Left lung (tissue), 10 donors: ENCODE data around the gene OR2G3. TPM values are rescaled to one million over a fixed set of nuclear protein-coding genes. Genes with fewer than 3 reads are reported as not detected.

Experiments used
- ATAC-seq: fragments of 200-7000 bp; cut with Tn5 transposase; one replicate; pipeline ENCODE4 v1.9.1; 2020; ENCODE audit warnings: moderate library complexity
- DNase-seq, 4 donors: peaks; one replicate each; pipeline ENCODE4 v3.0.0-alpha.2; 2013 to 2020
- H3K27ac ChIP-seq, 2 donors: fragments of 200-600 bp; sonication (generic) in 1 of 2; one replicate each; pipeline versions ENCODE4 v1.5.0 to v1.8.0; 2020 to 2021
- H3K27me3 ChIP-seq, 2 donors: fragments of 200-600 bp; sonication (generic) in 1 of 2; one replicate each; pipeline versions ENCODE4 v1.5.0 to v1.8.0; 2020 to 2021
- H3K36me3 ChIP-seq, 2 donors: fragments of 200-600 bp; sonication (generic) in 1 of 2; one replicate each; pipeline versions ENCODE4 v1.5.0 to v1.8.0; 2020 to 2021
- H3K4me1 ChIP-seq, 2 donors: fragments of 200-600 bp; one replicate each; pipeline ENCODE4 v1.8.0; 2021
- H3K4me3 ChIP-seq, 2 donors: fragments of 200-600 bp; sonication (generic) in 1 of 2; one replicate each; pipeline versions ENCODE4 v1.5.0 to v1.8.0; 2020 to 2021; ENCODE audit warnings: mild to moderate bottlenecking in 1 of 2
- H3K9me3 ChIP-seq, 2 donors: fragments of 200-600 bp; sonication (generic) in 1 of 2; one replicate each; pipeline versions ENCODE4 v1.5.0 to v1.8.0; 2020 to 2021
- CTCF ChIP-seq, 2 donors: fragments of 200-600 bp; sonication (generic) in 1 of 2; IDR thresholded peaks; one replicate each; pipeline versions ENCODE4 v1.5.0 to v1.8.0; 2021; ENCODE audit warnings: antibody characterized with exemption in 2 of 2
- intact Hi-C, 2 donors: fragments of 100-400 bp; cut with DNase I; formaldehyde crosslinking; loops; one replicate each; pipeline versions ENCODE4 v1.11.2 to v1.14.2; 2022
- polyA plus RNA-seq, 6 donors: library from polyadenylated mRNA; unstranded; fragments of 120-200 nt; gene quantifications; one replicate each; pipeline ENCODE4 v1.2.1, GENCODE V29; 2013; ENCODE audit not compliant: insufficient read length in 6 of 6
- total RNA-seq, 2 donors: library from RNA; stranded (reverse); fragmentation: NEBNext Ultra II Directional; extraction: Animal tissue kit (Norgen Biotek cat#: 25700); gene quantifications; one replicate each; pipeline ENCODE4 v1.2.1, GENCODE V29; 2021
- donor health status: DM: no; HTN: yes; CAD: no.
- donor health status: DM: no; HTN: no; CAD: no.

OR2G3 gene
- total and polyA plus RNA-seq, 8 donors, result not detected

GRCh38 chr1:247574664-247575063 is 30.7 kb upstream of the OR2G3 start:
- intact Hi-C loops, result no loop called here
- no peak for ATAC-seq

GRCh38 chr1:247576514-247576913 is 28.9 kb upstream of the OR2G3 start:
- no peaks in the 10 kb centered on the region for H3K9me3 ChIP-seq
- no peaks in the 10 kb centered on the region for H3K36me3 ChIP-seq
- H3K27me3 ChIP-seq, result no peaks in the 10 kb centered on the region
- ATAC-seq (no peak), DNase-seq (no peak)
- no peak overlapping the region for H3K27ac ChIP-seq
- TF ChIP-seq CTCF (IDR thresholded peaks at IDR 0.05), result peak in 1 of 2 donors; percentile 12
- H3K4me1 ChIP-seq, result no peaks in the 10 kb centered on the region
- intact Hi-C loops, result no loop called here
- no peak overlapping the region for H3K4me3 ChIP-seq

More at GRCh38 chr1:247574664-247575063, 30.7 kb upstream of the OR2G3 start:
- Histone ChIP-seq H3K36me3 (no peaks in the 10 kb centered on the region), H3K27me3 (no peaks in the 10 kb centered on the region), H3K9me3 (peaks cover 0 to 3% of the 10 kb centered on the region in 2 donors), H3K4me1 (no peaks in the 10 kb centered on the region), H3K27ac (no peak overlapping the region), H3K4me3 (no peak overlapping the region)
- no peak for TF ChIP-seq CTCF (IDR thresholded peaks at IDR 0.05)
- no peak for DNase-seq

GRCh38 chr1:247578946-247579460 is 26.4 kb upstream of the OR2G3 start:
- no peak overlapping the region for H3K4me3 ChIP-seq
- intact Hi-C loops, result no loop called here
- no peak overlapping the region for H3K27ac ChIP-seq
- no peaks in the 10 kb centered on the region for H3K9me3 ChIP-seq
- no peaks in the 10 kb centered on the region for H3K36me3 ChIP-seq
- H3K27me3 ChIP-seq, result no peaks in the 10 kb centered on the region
- no peak for TF ChIP-seq CTCF (IDR thresholded peaks at IDR 0.05)
- no peak for ATAC-seq
- no peaks in the 10 kb centered on the region for H3K4me1 ChIP-seq
- no peak for DNase-seq

- intact Hi-C loops, result no loop called here
- Histone ChIP-seq H3K27ac (no peak within 1 kb of the TSS), H3K4me3 (no peak within 1 kb of the TSS), H3K27me3 (no peaks in the 10 kb centered on the region), H3K9me3 (peaks cover 0 to 2% of the 10 kb centered on the region in 2 donors), H3K36me3 (no peaks in the 10 kb centered on the region), H3K4me1 (no peaks in the 10 kb centered on the region)
- TF ChIP-seq CTCF (IDR thresholded peaks at IDR 0.05), result no peak
- DNase-seq, result no peak
- ATAC-seq, result no peak
These were observed 17.3 kb upstream of the OR2G3 start, which contains the start of gene OR2G2 for GRCh38 chr1:247588060-247588459. Gene OR2G2, plus strand, starts transcription at chr1:247588360. Its CDS starts 0 bp downstream, at chr1:247588360.

- DNase-seq (no peak), ATAC-seq (no peak)
- no peak for TF ChIP-seq CTCF (IDR thresholded peaks at IDR 0.05)
- Histone ChIP-seq H3K27me3 (no peaks in the 10 kb centered on the region), H3K4me1 (no peaks in the 10 kb centered on the region), H3K36me3 (no peaks in the 10 kb centered on the region), H3K9me3 (peaks cover 0 to 2% of the 10 kb centered on the region in 2 donors), H3K27ac (no peak overlapping the region), H3K4me3 (no peak overlapping the region)
- intact Hi-C loops, result no loop called here
These were observed 8.0 kb downstream of the OR2G3 start for GRCh38 chr1:247613405-247613804.
